IMR-90 (cell line): ENCODE measurements around the gene KRT39. TPM values are rescaled to one million over a fixed set of nuclear protein-coding genes. Genes with fewer than 3 reads are reported as not detected.
A peak's percentile ranks its signal among the peaks of the same experiment; 100 is the strongest.

Source experiments
- ATAC-seq: fragments of 200-7000 bp; cut with Tn5 transposase; 2 replicates; pipeline ENCODE4 v1.9.1; 2020; ENCODE audit warnings: low read depth, mild to moderate bottlenecking, moderate library complexity
- BruUV-seq: library from RNA; stranded (reverse); fragments of 400-500 nt; replicated peaks from 2 replicates; lab custom pipeline; 2021; lab: Mats Ljungman, UMichigan
- CTCF ChIA-PET: fragments of 300-600 bp; formaldehyde crosslinking; extraction: SDS; loops from one replicate; lab custom pipeline; 2021; ENCODE audit warnings: antibody characterized with exemption; lab: Yijun Ruan, JAX
- POLR2A ChIA-PET: fragments of 300-600 bp; sonication (Branson Sonifier 250); formaldehyde crosslinking; loops from one replicate; lab custom pipeline; 2022; ENCODE audit warnings: antibody characterized with exemption; ENCODE audit not compliant: unreplicated experiment; lab: Charles Lee
- DNase-seq: peaks from one replicate; pipeline ENCODE4 v3.0.0; 2013
- H2AFZ ChIP-seq: replicated peaks from 2 replicates; pipeline ENCODE3; 2013; ENCODE audit warnings: low read length, mild to moderate bottlenecking; ENCODE audit not compliant: poor library complexity
- H2AK5ac ChIP-seq: 2 replicates; pipeline ENCODE4 v1.6.1; 2013; ENCODE audit warnings: low read depth, low read length, inconsistent platforms
- H2AK9ac ChIP-seq: replicated peaks from 2 replicates; pipeline ENCODE3; 2013; ENCODE audit warnings: mild to moderate bottlenecking, low read depth, low read length, moderate library complexity; ENCODE audit not compliant: poor library complexity
- H2BK120ac ChIP-seq: 2 replicates; pipeline ENCODE4 v1.6.1; 2013; ENCODE audit warnings: low read depth, low read length, inconsistent platforms
- H2BK15ac ChIP-seq: 3 replicates; pipeline ENCODE4 v1.6.1; 2013; ENCODE audit warnings: low read depth, low read length, inconsistent platforms
- H2BK20ac ChIP-seq: 2 replicates; pipeline ENCODE4 v1.6.1; 2013; ENCODE audit warnings: low read depth, mild to moderate bottlenecking, inconsistent platforms, low read length, moderate library complexity
- H2BK5ac ChIP-seq: 2 replicates; pipeline ENCODE4 v1.6.1; 2013; ENCODE audit warnings: mild to moderate bottlenecking, low read depth, low read length, inconsistent platforms; ENCODE audit not compliant: poor library complexity, severe bottlenecking
- H3K14ac ChIP-seq: replicated peaks from 2 replicates; pipeline ENCODE4 v1.6.1; 2013; ENCODE audit warnings: low read depth, low read length, inconsistent platforms
- H3K18ac ChIP-seq: 2 replicates; pipeline ENCODE4 v1.6.1; 2013; ENCODE audit warnings: low read depth, low read length, control low read depth
- H3K23ac ChIP-seq: 2 replicates; pipeline ENCODE4 v1.6.1; 2013; ENCODE audit warnings: low read depth, low read length, inconsistent platforms
- H3K27ac ChIP-seq: 2 replicates; pipeline ENCODE4 v1.5.1; 2013; ENCODE audit warnings: mild to moderate bottlenecking, control low read depth, low read length; ENCODE audit not compliant: insufficient read depth
- H3K27me3 ChIP-seq: 2 replicates; pipeline ENCODE4 v1.6.1; 2013; ENCODE audit warnings: low read length; ENCODE audit not compliant: control insufficient read depth, insufficient read depth
- H3K36me3 ChIP-seq: 2 replicates; pipeline ENCODE4 v1.6.1; 2013; ENCODE audit warnings: low read length, mixed read lengths; ENCODE audit not compliant: control insufficient read depth, insufficient read depth
- H3K4ac ChIP-seq: 2 replicates; pipeline ENCODE4 v1.6.1; 2013; ENCODE audit warnings: low read depth, low read length, inconsistent platforms
- H3K4me1 ChIP-seq: 2 replicates; pipeline ENCODE4 v1.6.1; 2013; ENCODE audit warnings: low read length, mixed read lengths; ENCODE audit not compliant: control insufficient read depth, insufficient read depth
- H3K4me2 ChIP-seq: 2 replicates; pipeline ENCODE4 v1.6.1; 2013; ENCODE audit warnings: low read depth, mild to moderate bottlenecking, control low read depth, low read length, moderate library complexity
- H3K4me3 ChIP-seq: 2 replicates; pipeline ENCODE4 v1.5.1; 2013; ENCODE audit warnings: low read depth, mild to moderate bottlenecking, control low read depth, low read length, moderate library complexity; ENCODE audit not compliant: insufficient read depth
- H3K56ac ChIP-seq: 2 replicates; pipeline ENCODE4 v1.6.1; 2013; ENCODE audit warnings: low read length, inconsistent platforms; ENCODE audit not compliant: insufficient read depth; ENCODE audit errors: extremely low read depth
- H3K79me1 ChIP-seq, 2 experiments: 2 replicates each; pipeline ENCODE4 v1.6.1; 2013; ENCODE audit warnings: low read length in 2 of 2, inconsistent platforms in 1 of 2, low read depth in 1 of 2
- H3K9ac ChIP-seq: 2 replicates; pipeline ENCODE4 v1.6.1; 2013; ENCODE audit warnings: low read depth, low read length, control low read depth
- H3K9me1 ChIP-seq: 2 replicates; pipeline ENCODE4 v1.6.1; 2013; ENCODE audit warnings: low read length, inconsistent platforms; ENCODE audit not compliant: insufficient read depth
- H3K9me3 ChIP-seq: 2 replicates; pipeline ENCODE4 v1.6.1; 2013; ENCODE audit warnings: low read length; ENCODE audit not compliant: control insufficient read depth, insufficient read depth
- H4K20me1 ChIP-seq: 2 replicates; pipeline ENCODE4 v1.6.1; 2013; ENCODE audit warnings: low read length, inconsistent platforms; ENCODE audit not compliant: insufficient read depth
- H4K5ac ChIP-seq: 2 replicates; pipeline ENCODE4 v1.6.1; 2013; ENCODE audit warnings: mild to moderate bottlenecking, low read depth, low read length, control low read depth
- H4K8ac ChIP-seq, 2 experiments: 2 replicates each; pipeline ENCODE4 v1.6.1; 2013; ENCODE audit warnings: low read depth in 2 of 2, low read length in 2 of 2, control low read depth in 1 of 2, inconsistent platforms in 1 of 2
- H4K91ac ChIP-seq: 2 replicates; pipeline ENCODE4 v1.6.1; 2013; ENCODE audit warnings: low read depth, low read length, inconsistent platforms; ENCODE audit not compliant: insufficient read depth
- CEBPB ChIP-seq: IDR thresholded peaks from 2 replicates; pipeline ENCODE4 v1.6.1; 2012; ENCODE audit warnings: low read depth, low read length, improper control_type of control experiment
- RCOR1 ChIP-seq: IDR thresholded peaks from 2 replicates; pipeline ENCODE4 v1.6.1; 2012; ENCODE audit warnings: mild to moderate bottlenecking, low read length, improper control_type of control experiment; ENCODE audit not compliant: insufficient replicate concordance
- WGBS, 2 experiments: methylation state at CpG; one replicate each; pipeline versions ENCODE4 v1.1.5 to v1.1.7; 2013; ENCODE audit warnings: missing lambda C conversion rate in 2 of 2; ENCODE audit not compliant: insufficient read length in 1 of 2; ENCODE audit errors: extremely low coverage in 2 of 2; 5-methylcytosine and 5-hydroxymethylcytosine counted together
- dilution Hi-C: fragments of 300-500 bp; cut with HindIII; formaldehyde crosslinking; loops from one replicate; pipeline ENCODE4 v1.14.3; 2018; ENCODE audit warnings: low sequenced_read_pairs; ENCODE audit not compliant: unreplicated experiment
- in situ Hi-C: fragments of 300-500 bp; cut with MboI; formaldehyde crosslinking; loops from 3 replicates; pipeline ENCODE4 v1.14.3; 2019; ENCODE audit warnings: low sequenced_read_pairs, inconsistent platforms, mixed read lengths
- intact Hi-C: fragments of 100-400 bp; cut with micrococcal nuclease; formaldehyde crosslinking; loops from 2 replicates; pipeline ENCODE4 v1.10.0; 2022
- polyA plus RNA-seq, 3 experiments: library from polyadenylated mRNA; depleted of rRNA; stranded (reverse); fragments of >200 nt; gene quantifications; 2 replicates each; pipeline ENCODE4 v1.2.3, GENCODE V29; 2012; ENCODE audit warnings: low replicate concordance in 1 of 3
- total RNA-seq: library from RNA; depleted of rRNA; stranded (reverse); fragments of >200 nt; gene quantifications from 2 replicates; pipeline ENCODE4 v1.2.3, GENCODE V29; 2012

Gene KRT39
- total and polyA plus RNA-seq, 2 of the 4 experiments (the other 2 are of a cell fraction), result 0.15 TPM; not detected in 1

GRCh38 chr17:40936437-40936971 is 30.2 kb downstream of the KRT39 start:
- Histone ChIP-seq H4K5ac (no peak overlapping the region), H2AK9ac (no peak overlapping the region), H2AFZ (no peak overlapping the region), H2BK5ac (no peak overlapping the region), H3K9me1 (no peaks in the 10 kb centered on the region), H3K4me2 (no peak overlapping the region), H2BK20ac (no peak overlapping the region), H2BK120ac (no peak overlapping the region), H4K20me1 (no peaks in the 10 kb centered on the region), H3K79me1 (no peaks in the 10 kb centered on the region), H2BK15ac (no peak overlapping the region), H3K4ac (no peak overlapping the region; the same call in 1 of the 2 replicates), H3K27me3 (no peaks in the 10 kb centered on the region), H2AK5ac (no peak overlapping the region), H4K8ac (no peak overlapping the region), H3K9ac (no peak overlapping the region), H3K36me3 (no peaks in the 10 kb centered on the region), H3K56ac (no peak overlapping the region), H3K4me1 (peaks cover 2% of the 10 kb centered on the region; the same call in 1 of the 2 replicates), H4K91ac (peak overlapping the region; percentile 14; the same call in 1 of the 2 replicates), H3K18ac (no peak overlapping the region), H3K14ac (no peak overlapping the region), H3K27ac (no peak overlapping the region), H3K4me3 (no peak overlapping the region), H3K23ac (no peak overlapping the region), H3K9me3 (no peaks in the 10 kb centered on the region)
- in situ Hi-C loops (no loop called here), dilution Hi-C loops (no loop called here), intact Hi-C loops (no loop called here)
- POLR2A ChIA-PET, result no interaction called here
- no TSS peak for BruUV-seq
- CTCF ChIA-PET, result no interaction called here
- ATAC-seq (no peak), DNase-seq (no peak)
- TF ChIP-seq CEBPB (peak; percentile 26; the same call in 1 of the 2 replicates), RCOR1 (no peak)
- 88% methylated on average over 5 of the region's 19 CpGs; no CpG with 5 or more reads in 1 of the 2 experiments for WGBS, 2 experiments
